T-helper 17 cell (primary cell): ENCODE measurements around the gene SYT1. TPM values are rescaled to one million over a fixed set of nuclear protein-coding genes. Genes with fewer than 3 reads are reported as not detected.

ENCODE experiments used
- ATAC-seq: fragments of 150-1000 bp; cut with Tn5 transposase; 2 replicates; pipeline ENCODE4 v1.10.0; 2021; ENCODE audit warnings: mild to moderate bottlenecking, moderate library complexity
- DNase-seq, 3 donors: peaks; one replicate each; pipeline versions ENCODE4 v3.0.0 to v3.0.0-alpha.2; 2020 to 2021
- H3K9me3 ChIP-seq: one replicate; pipeline ENCODE4 v1.7.0; 2013; ENCODE audit warnings: low read length, mild to moderate bottlenecking; ENCODE audit not compliant: control insufficient read depth, poor library complexity, severe bottlenecking
- H3K27ac Mint-ChIP-seq: one replicate; pipeline ENCODE4 v1.8.0; 2022; ENCODE audit warnings: mild to moderate bottlenecking, moderate library complexity, mixed read lengths
- H3K27me3 Mint-ChIP-seq: one replicate; pipeline ENCODE4 v1.8.0; 2022; ENCODE audit warnings: mixed read lengths
- H3K36me3 Mint-ChIP-seq: one replicate; pipeline ENCODE4 v1.8.0; 2022; ENCODE audit warnings: low read depth, mixed read lengths
- H3K4me1 Mint-ChIP-seq: one replicate; pipeline ENCODE4 v1.8.0; 2022; ENCODE audit warnings: mild to moderate bottlenecking, mixed read lengths
- H3K4me3 Mint-ChIP-seq: one replicate; pipeline ENCODE4 v1.8.0; 2022; ENCODE audit warnings: mild to moderate bottlenecking, moderate library complexity, mixed read lengths
- total RNA-seq, 4 donors: library from RNA in 2 of 4; stranded (reverse) in 2 of 4; gene quantifications; one replicate each; pipeline ENCODE4 v1.2.3 and lab custom pipeline; 2022 to 2026

The SYT1 gene
- total RNA-seq, 2 donors from 2014 or later: not detected

DNA sequence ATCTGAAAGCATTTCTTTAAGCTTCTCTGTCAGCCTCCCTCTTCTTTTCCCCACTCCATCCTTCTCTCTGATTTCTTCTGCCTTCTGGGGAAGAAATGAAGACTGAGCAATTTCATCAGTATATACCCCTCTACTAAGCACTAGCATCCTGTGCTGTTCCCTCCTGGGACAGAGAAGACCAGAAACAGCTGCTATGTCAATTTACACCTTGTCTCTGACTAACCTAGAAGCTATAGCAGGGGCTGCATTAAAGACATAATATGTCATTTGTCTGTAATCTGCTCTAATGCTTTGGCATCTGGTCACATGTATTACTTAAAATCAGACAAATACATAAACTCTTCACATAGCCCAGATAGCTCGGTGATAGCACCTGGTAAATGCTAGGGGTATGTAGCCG, 529.3 kb downstream of the SYT1 start:
- H3K4me1 Mint-ChIP-seq: no peaks in the 10 kb centered on the region
- no peak overlapping the region for H3K4me3 Mint-ChIP-seq

DNA sequence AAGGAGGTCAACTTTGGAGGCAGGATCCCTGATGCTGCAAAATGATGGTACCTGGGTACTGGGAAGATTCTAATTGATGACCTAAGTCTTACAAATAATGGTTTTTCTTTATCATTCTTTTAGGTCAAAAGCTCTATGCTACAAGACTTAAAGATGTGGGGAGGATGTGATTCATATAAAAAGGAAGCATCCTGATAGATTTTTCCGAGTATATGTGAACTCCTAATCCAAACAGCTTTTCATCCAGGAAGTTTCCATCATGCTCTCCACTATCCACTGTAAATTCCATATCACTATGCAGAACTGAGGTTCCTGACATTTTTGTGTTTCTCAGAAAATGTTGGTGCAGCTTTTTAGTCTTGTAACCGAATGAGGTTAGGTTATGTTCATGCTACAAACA, 533.0 kb downstream of the SYT1 start:
- no peak overlapping the region for H3K4me3 Mint-ChIP-seq
- no peaks in the 10 kb centered on the region for H3K4me1 Mint-ChIP-seq
- no peaks in the 10 kb centered on the region for H3K36me3 Mint-ChIP-seq
- DNase-seq (no peak), ATAC-seq (no peak)
- H3K27ac Mint-ChIP-seq: no peak overlapping the region
- H3K9me3 ChIP-seq: no peaks in the 10 kb centered on the region
- no peaks in the 10 kb centered on the region for H3K27me3 Mint-ChIP-seq

More for the DNA sequence above, 529.3 kb downstream of the SYT1 start:
- no peak for ATAC-seq
- Mint-ChIP-seq H3K36me3 (no peaks in the 10 kb centered on the region), H3K27me3 (no peaks in the 10 kb centered on the region), H3K27ac (no peak overlapping the region)
- no peak for DNase-seq
- H3K9me3 ChIP-seq: no peaks in the 10 kb centered on the region

DNA sequence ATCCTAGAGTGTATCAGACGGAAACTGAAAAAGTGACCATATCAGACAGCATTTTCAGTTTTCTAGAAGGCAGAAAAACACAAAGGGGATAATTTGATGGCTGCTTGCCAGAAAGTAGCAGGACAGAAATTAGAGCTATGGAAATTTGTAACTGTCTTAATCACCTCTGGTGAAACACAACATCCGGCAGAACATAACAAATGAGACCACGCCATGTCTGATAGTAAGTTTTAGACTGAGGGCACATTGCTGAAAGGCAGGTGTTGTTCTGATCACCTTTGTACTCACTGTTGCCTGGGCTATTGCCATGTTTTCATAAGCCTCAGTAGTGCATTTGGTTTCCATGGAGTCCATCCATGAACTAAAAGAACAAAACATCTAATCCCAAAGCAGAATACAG, 535.9 kb downstream of the SYT1 start:
- Mint-ChIP-seq H3K27ac (no peak overlapping the region), H3K36me3 (no peaks in the 10 kb centered on the region)

DNA sequence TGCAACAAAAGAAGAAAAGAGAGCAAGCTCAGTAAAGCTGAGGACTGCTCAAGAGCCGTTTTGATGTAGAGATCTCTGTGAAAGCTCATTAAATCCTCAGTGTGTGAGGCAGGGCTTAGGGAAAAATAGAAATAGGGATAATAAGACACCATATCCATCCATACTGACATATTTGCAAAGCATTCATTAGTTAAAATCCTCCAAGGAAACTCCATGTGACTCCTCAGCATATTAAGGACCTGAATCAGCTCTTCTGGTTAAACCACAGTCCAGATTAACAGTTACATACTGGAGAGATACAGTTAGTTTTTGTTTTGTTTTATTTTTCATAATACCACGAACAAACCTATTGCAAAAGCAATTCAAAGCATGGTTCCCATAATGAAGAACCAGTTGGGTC, 538.0 kb downstream of the SYT1 start:
- no peak overlapping the region for H3K27ac Mint-ChIP-seq
- no peaks in the 10 kb centered on the region for H3K27me3 Mint-ChIP-seq
- ATAC-seq (no peak), DNase-seq (no peak)
- no peaks in the 10 kb centered on the region for H3K4me1 Mint-ChIP-seq
- H3K4me3 Mint-ChIP-seq: no peak overlapping the region
- H3K9me3 ChIP-seq: no peaks in the 10 kb centered on the region
- no peaks in the 10 kb centered on the region for H3K36me3 Mint-ChIP-seq

More for the DNA sequence above, 535.9 kb downstream of the SYT1 start:
- no peaks in the 10 kb centered on the region for H3K9me3 ChIP-seq
- no peak for DNase-seq
- no peak for ATAC-seq
- Mint-ChIP-seq H3K27me3 (no peaks in the 10 kb centered on the region), H3K4me1 (no peaks in the 10 kb centered on the region), H3K4me3 (no peak overlapping the region)

DNA sequence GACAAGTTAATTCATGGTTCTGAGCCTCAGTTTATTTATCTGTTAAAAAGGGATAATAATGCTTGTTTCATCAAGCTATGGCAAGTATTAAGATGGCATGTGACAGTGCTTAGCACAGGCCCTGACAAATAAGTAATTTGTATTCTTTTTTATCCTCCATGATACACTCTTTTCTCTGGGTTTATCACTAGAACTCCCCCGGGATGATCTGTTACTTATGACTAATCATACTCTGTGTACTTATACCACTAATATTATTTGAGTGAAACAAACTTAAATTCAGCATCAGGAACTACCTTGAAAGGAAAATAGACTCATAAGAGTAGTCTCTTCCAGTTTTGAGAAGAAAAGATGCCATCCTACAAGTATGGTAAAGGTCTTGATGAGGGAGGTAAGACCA, 542.4 kb downstream of the SYT1 start:
- no peaks in the 10 kb centered on the region for H3K36me3 Mint-ChIP-seq
- DNase-seq: no peak
- H3K4me3 Mint-ChIP-seq: no peak overlapping the region
- H3K27ac Mint-ChIP-seq: no peak overlapping the region
- no peak for ATAC-seq
- H3K9me3 ChIP-seq: no peaks in the 10 kb centered on the region
- H3K4me1 Mint-ChIP-seq: no peaks in the 10 kb centered on the region
- H3K27me3 Mint-ChIP-seq: no peaks in the 10 kb centered on the region

DNA sequence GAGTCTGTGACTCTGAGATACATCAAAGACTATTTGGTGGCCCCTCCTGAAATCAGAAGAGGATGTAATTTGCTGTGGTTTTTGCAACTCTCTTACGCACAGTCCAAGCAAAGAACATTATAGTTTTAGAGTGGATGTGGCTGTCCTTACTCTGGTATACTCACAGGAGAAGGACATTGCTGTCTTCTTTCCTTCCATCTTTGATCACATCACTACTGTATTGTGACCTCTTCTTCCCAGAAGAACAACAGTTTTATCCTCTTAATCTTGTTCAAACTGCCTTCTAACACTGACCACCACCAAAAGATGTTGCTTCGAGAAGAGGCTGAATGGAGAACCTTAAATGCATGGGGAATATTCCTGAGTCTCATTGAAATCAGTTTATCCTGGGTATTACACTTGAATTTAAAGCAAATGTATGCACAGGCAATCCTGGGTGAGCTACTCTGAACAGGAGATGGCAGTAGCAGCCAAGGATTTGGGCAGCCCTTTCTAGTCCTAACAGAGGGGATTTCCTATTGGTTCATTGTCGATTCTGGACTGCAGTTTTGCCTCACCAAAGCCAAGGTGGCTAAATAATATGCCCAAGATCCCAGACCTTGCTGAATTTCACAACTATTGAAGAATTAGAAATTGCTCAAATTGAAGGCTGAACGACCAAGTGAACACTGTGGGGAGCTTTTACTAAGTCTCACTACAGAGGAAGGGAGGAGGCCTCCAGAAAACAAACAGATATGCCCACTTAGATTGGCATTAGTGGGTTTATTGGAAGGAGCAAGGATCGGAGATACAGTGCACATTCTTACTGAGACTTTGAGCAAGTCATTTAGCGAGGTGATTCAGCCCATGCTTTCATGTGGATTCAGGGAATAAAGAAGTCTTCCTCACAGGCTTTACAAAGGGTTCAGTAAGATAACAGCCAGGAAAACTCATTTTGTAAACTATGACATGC, 543.4 kb downstream of the SYT1 start:
- H3K36me3 Mint-ChIP-seq: no peaks in the 10 kb centered on the region
- no peaks in the 10 kb centered on the region for H3K4me1 Mint-ChIP-seq
- ATAC-seq (no peak), DNase-seq (no peak)
- H3K4me3 Mint-ChIP-seq: no peak overlapping the region
- H3K9me3 ChIP-seq: no peaks in the 10 kb centered on the region
- no peak overlapping the region for H3K27ac Mint-ChIP-seq
- no peaks in the 10 kb centered on the region for H3K27me3 Mint-ChIP-seq

- Mint-ChIP-seq H3K27ac (no peak overlapping the region), H3K36me3 (no peaks in the 10 kb centered on the region)
- no peak for ATAC-seq
These were observed 544.1 kb downstream of the SYT1 start for GRCh38 chr12:79408689-79409088.

GRCh38 chr12:79409562-79409961, 545.0 kb downstream of the SYT1 start:
- no peaks in the 10 kb centered on the region for H3K4me1 Mint-ChIP-seq
- no peaks in the 10 kb centered on the region for H3K9me3 ChIP-seq
- H3K36me3 Mint-ChIP-seq: no peaks in the 10 kb centered on the region
- no peaks in the 10 kb centered on the region for H3K27me3 Mint-ChIP-seq
- no peak overlapping the region for H3K4me3 Mint-ChIP-seq
- ATAC-seq: no peak
- no peak for DNase-seq
- H3K27ac Mint-ChIP-seq: no peak overlapping the region

More at GRCh38 chr12:79408689-79409088, 544.1 kb downstream of the SYT1 start:
- H3K27me3 Mint-ChIP-seq: no peaks in the 10 kb centered on the region
- DNase-seq: no peak
- H3K4me3 Mint-ChIP-seq: no peak overlapping the region
- no peaks in the 10 kb centered on the region for H3K9me3 ChIP-seq
- H3K4me1 Mint-ChIP-seq: no peaks in the 10 kb centered on the region

- DNase-seq (no peak), ATAC-seq (no peak)
- Mint-ChIP-seq H3K36me3 (no peaks in the 10 kb centered on the region), H3K27me3 (no peaks in the 10 kb centered on the region), H3K4me3 (no peak overlapping the region), H3K27ac (no peak overlapping the region), H3K4me1 (no peaks in the 10 kb centered on the region)
- H3K9me3 ChIP-seq: no peaks in the 10 kb centered on the region
These were observed 547.2 kb downstream of the SYT1 start for GRCh38 chr12:79411791-79412190.

GRCh38 chr12:79413796-79414195, 549.2 kb downstream of the SYT1 start:
- Mint-ChIP-seq H3K4me1 (no peaks in the 10 kb centered on the region), H3K36me3 (no peaks in the 10 kb centered on the region), H3K27ac (no peak overlapping the region), H3K4me3 (no peak overlapping the region), H3K27me3 (no peaks in the 10 kb centered on the region)
- ATAC-seq (no peak), DNase-seq (no peak)
- no peaks in the 10 kb centered on the region for H3K9me3 ChIP-seq

DNA sequence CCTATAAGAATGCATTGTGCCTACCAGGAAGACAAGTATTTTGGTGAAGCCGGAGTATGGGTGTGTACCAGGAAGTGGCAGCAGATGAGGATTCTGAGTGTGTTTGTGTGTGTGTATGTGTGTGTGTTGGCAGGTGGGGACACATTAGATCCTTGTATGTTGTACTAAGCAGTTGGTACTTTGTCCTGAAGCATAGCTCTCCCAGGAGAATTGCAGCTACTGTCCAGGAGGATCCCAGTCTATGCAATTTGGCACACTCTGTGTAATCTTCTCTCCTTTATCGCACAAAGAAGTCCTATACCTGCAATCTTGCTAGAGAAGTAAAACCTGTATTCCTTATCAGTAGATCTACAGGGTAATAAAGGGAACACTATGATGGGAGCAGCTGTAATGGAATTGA, 549.7 kb downstream of the SYT1 start:
- DNase-seq (no peak), ATAC-seq (no peak)
- Mint-ChIP-seq H3K36me3 (no peaks in the 10 kb centered on the region), H3K27me3 (no peaks in the 10 kb centered on the region), H3K4me1 (no peaks in the 10 kb centered on the region), H3K4me3 (no peak overlapping the region), H3K27ac (no peak overlapping the region)
- no peaks in the 10 kb centered on the region for H3K9me3 ChIP-seq

DNA sequence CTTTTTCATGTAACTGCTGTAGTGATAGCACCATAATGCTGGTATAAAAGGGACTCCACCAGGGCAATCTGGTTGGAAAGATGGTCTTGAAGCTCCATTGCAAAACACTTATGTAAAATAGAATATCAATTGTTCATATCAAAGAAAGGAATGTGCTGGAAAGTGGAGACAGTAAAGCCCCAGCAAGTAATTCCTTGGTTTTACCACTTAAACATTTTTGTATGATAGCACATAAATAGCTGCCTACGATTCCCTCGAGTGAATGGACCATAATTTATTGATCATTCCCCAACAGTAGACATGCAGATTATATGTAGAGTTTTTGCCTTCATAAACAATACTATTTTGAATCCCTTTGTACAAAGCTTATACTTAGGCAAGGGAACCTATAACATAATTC, 550.7 kb downstream of the SYT1 start:
- Mint-ChIP-seq H3K27ac (no peak overlapping the region), H3K36me3 (no peaks in the 10 kb centered on the region), H3K4me1 (no peaks in the 10 kb centered on the region), H3K27me3 (no peaks in the 10 kb centered on the region), H3K4me3 (no peak overlapping the region)
- ATAC-seq: no peak
- H3K9me3 ChIP-seq: no peaks in the 10 kb centered on the region
- DNase-seq: no peak

- no peaks in the 10 kb centered on the region for H3K36me3 Mint-ChIP-seq
- ATAC-seq (no peak), DNase-seq (no peak)
- H3K4me3 Mint-ChIP-seq: no peak overlapping the region
- no peaks in the 10 kb centered on the region for H3K9me3 ChIP-seq
- H3K4me1 Mint-ChIP-seq: no peaks in the 10 kb centered on the region
- no peak overlapping the region for H3K27ac Mint-ChIP-seq
- H3K27me3 Mint-ChIP-seq: no peaks in the 10 kb centered on the region
These were observed 551.3 kb downstream of the SYT1 start for GRCh38 chr12:79415746-79416435.
